Uterus (tissue), 2 donors: ENCODE measurements around the gene GREB1.

ENCODE experiments used
- CTCF ChIP-seq, 4 experiments: fragments of 200-600 bp in 2 of 4; fragments of 450-650 bp in 2 of 4; sonication (generic) in 2 of 4; IDR thresholded peaks; one replicate each; pipeline ENCODE4 v1.5.1; 2016 to 2019; ENCODE audit warnings: antibody characterized with exemption in 4 of 4, mild to moderate bottlenecking in 2 of 4, moderate library complexity in 1 of 4
- POLR2A ChIP-seq, 2 donors: fragments of 450-650 bp; IDR thresholded peaks; one replicate each; pipeline ENCODE4 v1.6.1; 2016; ENCODE audit warnings: antibody characterized with exemption in 2 of 2, mild to moderate bottlenecking in 1 of 2, moderate library complexity in 1 of 2

DNA sequence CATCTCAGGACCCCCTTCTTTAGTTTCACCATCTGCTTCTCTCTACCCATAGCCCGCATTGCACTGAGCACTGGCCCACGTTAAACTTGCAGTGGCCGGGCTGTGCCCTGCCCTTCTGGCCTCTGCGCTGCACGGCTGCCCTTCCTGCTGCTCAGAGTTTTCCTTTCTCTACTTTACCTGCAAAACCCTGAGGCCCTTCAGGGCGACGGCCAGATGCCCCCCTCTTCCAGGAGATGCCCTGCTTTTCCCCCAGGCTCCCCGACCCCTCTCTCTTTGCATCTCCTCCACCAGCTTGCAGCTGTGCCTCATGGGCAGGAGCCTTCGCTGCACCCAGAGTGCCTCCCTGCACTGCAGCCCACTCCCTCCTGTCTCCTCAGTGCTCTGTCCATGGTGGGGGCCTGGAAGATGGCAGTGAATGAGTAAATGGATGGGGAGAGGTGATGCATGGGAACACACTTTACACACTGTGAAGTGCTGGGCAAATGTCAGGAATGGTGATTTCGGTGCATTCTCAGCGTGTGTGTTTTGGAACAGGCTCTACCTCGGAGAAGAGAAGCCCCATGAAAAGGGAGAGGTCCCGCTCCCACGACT lies 82.3 kb downstream of the GREB1 start:
- TF ChIP-seq CTCF (IDR thresholded peaks at IDR 0.05) (no peak), POLR2A (IDR thresholded peaks at IDR 0.05) (no peak)
